Measurements from ENCODE around the gene RNF20.
"Not testable (repeated sequence)": the region's sequence is repeated elsewhere in the genome, so short reads cannot be mapped to it uniquely, and the experiment has no call there.

DNA sequence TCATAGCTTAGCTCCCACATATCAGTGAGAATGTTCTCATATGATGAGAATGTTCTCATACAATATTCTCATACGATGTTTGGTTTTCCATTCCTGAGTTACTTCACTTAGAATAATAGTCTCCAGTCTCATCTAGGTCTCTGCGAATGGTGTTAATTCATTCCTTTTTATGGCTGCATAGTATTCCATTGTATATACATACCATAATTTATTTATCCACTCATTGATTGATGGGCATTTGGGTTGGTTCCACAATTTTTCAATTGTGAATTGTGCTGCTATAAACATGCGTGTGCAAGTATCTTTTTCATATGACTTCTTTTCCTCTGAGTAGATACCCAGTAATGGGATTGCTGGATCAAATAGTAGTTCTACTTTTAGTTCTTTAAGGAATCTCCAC lies 15.2 kb upstream of the RNF20 start:
- TF ChIP-seq POLR2A (IDR thresholded peaks at IDR 0.05; ENCODE audit: low read depth, low read length); RAD21 (IDR thresholded peaks at IDR 0.05; ENCODE audit: low read length); MXI1 (IDR thresholded peaks at IDR 0.05; ENCODE audit: borderline replicate concordance, low read depth, low read length); FOS (IDR thresholded peaks at IDR 0.05; ENCODE audit: low read depth, low read length); RCOR1 (IDR thresholded peaks at IDR 0.05; ENCODE audit: insufficient replicate concordance, low read length); SMC3 (IDR thresholded peaks at IDR 0.05; ENCODE audit: low read depth, low read length); BHLHE40 (IDR thresholded peaks at IDR 0.05; ENCODE audit: low read depth, low read length); CHD1 (IDR thresholded peaks at IDR 0.05; ENCODE audit: low read depth, low read length); CEBPB (IDR thresholded peaks at IDR 0.05; ENCODE audit: low read depth, low read length): not testable (repeated sequence)
- TF ChIP-seq, protein P1, sequence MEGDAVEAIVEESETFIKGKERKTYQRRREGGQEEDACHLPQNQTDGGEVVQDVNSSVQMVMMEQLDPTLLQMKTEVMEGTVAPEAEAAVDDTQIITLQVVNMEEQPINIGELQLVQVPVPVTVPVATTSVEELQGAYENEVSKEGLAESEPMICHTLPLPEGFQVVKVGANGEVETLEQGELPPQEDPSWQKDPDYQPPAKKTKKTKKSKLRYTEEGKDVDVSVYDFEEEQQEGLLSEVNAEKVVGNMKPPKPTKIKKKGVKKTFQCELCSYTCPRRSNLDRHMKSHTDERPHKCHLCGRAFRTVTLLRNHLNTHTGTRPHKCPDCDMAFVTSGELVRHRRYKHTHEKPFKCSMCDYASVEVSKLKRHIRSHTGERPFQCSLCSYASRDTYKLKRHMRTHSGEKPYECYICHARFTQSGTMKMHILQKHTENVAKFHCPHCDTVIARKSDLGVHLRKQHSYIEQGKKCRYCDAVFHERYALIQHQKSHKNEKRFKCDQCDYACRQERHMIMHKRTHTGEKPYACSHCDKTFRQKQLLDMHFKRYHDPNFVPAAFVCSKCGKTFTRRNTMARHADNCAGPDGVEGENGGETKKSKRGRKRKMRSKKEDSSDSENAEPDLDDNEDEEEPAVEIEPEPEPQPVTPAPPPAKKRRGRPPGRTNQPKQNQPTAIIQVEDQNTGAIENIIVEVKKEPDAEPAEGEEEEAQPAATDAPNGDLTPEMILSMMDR (conservative IDR thresholded peaks at IDR 0.05; ENCODE audit: low read depth, low read length), result not testable (repeated sequence)
- TF ChIP-seq, protein P2, sequence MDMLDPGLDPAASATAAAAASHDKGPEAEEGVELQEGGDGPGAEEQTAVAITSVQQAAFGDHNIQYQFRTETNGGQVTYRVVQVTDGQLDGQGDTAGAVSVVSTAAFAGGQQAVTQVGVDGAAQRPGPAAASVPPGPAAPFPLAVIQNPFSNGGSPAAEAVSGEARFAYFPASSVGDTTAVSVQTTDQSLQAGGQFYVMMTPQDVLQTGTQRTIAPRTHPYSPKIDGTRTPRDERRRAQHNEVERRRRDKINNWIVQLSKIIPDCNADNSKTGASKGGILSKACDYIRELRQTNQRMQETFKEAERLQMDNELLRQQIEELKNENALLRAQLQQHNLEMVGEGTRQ (IDR thresholded peaks at IDR 0.05; ENCODE audit: low read depth, low read length), result not testable (repeated sequence)

All from IMR-90 (cell line).